Tibial artery (tissue), 4 donors: ENCODE results near the gene SEZ6.
"Not testable (repeated sequence)": the region's sequence is repeated elsewhere in the genome, so short reads cannot be mapped to it uniquely, and the experiment has no call there.

Experiments used
- DNase-seq, 2 donors: peaks; one replicate each; pipeline ENCODE4 v3.0.0-alpha.2; 2019
- H3K27ac ChIP-seq, 2 donors: fragments of 200-600 bp; sonication (generic) in 1 of 2; 1 replicate in 1 of 2; 2 replicates in 1 of 2; pipeline ENCODE4 v1.5.1; 2018 to 2019; ENCODE audit warnings: mild to moderate bottlenecking in 1 of 2
- H3K27me3 ChIP-seq, 2 donors: fragments of 200-600 bp; sonication (generic) in 1 of 2; one replicate each; pipeline versions ENCODE4 v1.5.1 to v1.6.0; 2016 to 2019
- H3K36me3 ChIP-seq, 3 donors: fragments of 200-600 bp; sonication (generic) in 2 of 3; one replicate each; pipeline ENCODE4 v1.5.1; 2016 to 2019; ENCODE audit warnings: mild to moderate bottlenecking in 2 of 3
- H3K4me1 ChIP-seq, 4 donors: fragments of 200-600 bp; sonication (generic) in 2 of 4; 1 replicate in 3 of 4; 2 replicates in 1 of 4; pipeline ENCODE4 v1.5.1; 2016 to 2019
- H3K4me3 ChIP-seq, 2 donors: fragments of 200-600 bp; sonication (generic) in 1 of 2; 1 replicate in 1 of 2; 2 replicates in 1 of 2; pipeline ENCODE4 v1.5.1; 2018 to 2019; ENCODE audit warnings: mild to moderate bottlenecking in 2 of 2
- H3K9me3 ChIP-seq, 3 donors: fragments of 200-600 bp; sonication (generic) in 1 of 3; one replicate each; pipeline ENCODE4 v1.5.1; 2016 to 2019
- intact Hi-C: fragments of 100-400 bp; cut with DNase I; formaldehyde crosslinking; loops from one replicate; pipeline ENCODE4 v1.15.0; 2023; ENCODE audit warnings: low total_unique reads
- TF ChIP-seq, protein P1 (sequence below), 2 experiments: fragments of 200-600 bp in 1 of 2; fragments of 450-650 bp in 1 of 2; IDR thresholded peaks; one replicate each; pipeline ENCODE4 v1.5.1; 2017 to 2019; ENCODE audit warnings: antibody characterized with exemption in 2 of 2, mild to moderate bottlenecking in 1 of 2, moderate library complexity in 1 of 2

SEZ6 gene

DNA sequence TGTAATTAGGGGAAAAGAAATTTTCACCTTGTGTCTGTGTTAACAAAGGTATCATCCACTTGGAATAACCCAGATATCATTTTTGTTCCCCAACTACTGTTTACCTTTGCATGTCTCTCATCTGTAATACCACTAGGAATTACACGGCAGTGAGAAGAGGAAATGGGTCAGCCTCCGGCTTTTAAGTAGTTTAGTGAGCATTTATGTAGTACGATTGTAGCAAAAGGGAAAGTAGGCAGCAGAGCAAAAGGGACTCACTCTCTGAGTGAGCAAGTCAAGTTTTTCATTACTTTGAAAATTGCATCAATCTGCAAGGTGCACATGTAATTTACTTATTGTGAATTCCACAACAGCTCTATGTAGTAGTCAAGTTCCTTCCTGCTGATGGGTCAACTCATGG lies 65.7 kb downstream of the SEZ6 start:
- no peaks in the 10 kb centered on the region for H3K9me3 ChIP-seq
- intact Hi-C loops = no loop called here
- no peak for DNase-seq
- no peaks in the 10 kb centered on the region for H3K36me3 ChIP-seq
- H3K27me3 ChIP-seq = no peaks in the 10 kb centered on the region
- TF ChIP-seq, protein P1, sequence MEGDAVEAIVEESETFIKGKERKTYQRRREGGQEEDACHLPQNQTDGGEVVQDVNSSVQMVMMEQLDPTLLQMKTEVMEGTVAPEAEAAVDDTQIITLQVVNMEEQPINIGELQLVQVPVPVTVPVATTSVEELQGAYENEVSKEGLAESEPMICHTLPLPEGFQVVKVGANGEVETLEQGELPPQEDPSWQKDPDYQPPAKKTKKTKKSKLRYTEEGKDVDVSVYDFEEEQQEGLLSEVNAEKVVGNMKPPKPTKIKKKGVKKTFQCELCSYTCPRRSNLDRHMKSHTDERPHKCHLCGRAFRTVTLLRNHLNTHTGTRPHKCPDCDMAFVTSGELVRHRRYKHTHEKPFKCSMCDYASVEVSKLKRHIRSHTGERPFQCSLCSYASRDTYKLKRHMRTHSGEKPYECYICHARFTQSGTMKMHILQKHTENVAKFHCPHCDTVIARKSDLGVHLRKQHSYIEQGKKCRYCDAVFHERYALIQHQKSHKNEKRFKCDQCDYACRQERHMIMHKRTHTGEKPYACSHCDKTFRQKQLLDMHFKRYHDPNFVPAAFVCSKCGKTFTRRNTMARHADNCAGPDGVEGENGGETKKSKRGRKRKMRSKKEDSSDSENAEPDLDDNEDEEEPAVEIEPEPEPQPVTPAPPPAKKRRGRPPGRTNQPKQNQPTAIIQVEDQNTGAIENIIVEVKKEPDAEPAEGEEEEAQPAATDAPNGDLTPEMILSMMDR (IDR thresholded peaks at IDR 0.05) = no peak
- H3K4me1 ChIP-seq = peaks cover 0 to 83% (median 44%) of the 10 kb centered on the region in 4 donors
- H3K27ac ChIP-seq = no peak overlapping the region
- no peak overlapping the region for H3K4me3 ChIP-seq

DNA sequence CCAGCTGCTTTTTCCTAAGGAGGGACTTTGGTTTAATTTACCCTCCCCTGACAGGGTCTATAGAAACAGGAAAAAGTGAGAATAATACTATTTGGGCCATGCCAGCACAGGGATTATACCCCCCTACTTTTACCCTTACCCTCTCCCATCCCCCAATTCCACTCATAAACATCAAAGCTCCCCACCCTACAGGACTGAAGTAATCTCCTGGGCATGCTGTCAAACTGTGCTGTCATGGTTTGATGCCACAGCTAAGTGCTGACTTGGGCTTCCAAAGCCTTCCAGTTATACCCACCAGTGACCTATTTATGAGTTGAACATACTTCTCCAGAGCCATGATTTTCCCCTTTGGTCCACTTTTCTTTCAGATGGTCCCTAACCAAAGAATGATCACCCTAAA lies 67.3 kb downstream of the SEZ6 start:
- no peak overlapping the region for H3K27ac ChIP-seq
- H3K4me1 ChIP-seq = peaks cover 0 to 71% (median 38%) of the 10 kb centered on the region in 4 donors
- H3K27me3 ChIP-seq = no peaks in the 10 kb centered on the region
- no peak overlapping the region for H3K4me3 ChIP-seq
- intact Hi-C loops = no loop called here
- DNase-seq = no peak
- H3K9me3 ChIP-seq = no peaks in the 10 kb centered on the region
- H3K36me3 ChIP-seq = no peaks in the 10 kb centered on the region
- TF ChIP-seq, protein P1 (IDR thresholded peaks at IDR 0.05) = no peak

DNA sequence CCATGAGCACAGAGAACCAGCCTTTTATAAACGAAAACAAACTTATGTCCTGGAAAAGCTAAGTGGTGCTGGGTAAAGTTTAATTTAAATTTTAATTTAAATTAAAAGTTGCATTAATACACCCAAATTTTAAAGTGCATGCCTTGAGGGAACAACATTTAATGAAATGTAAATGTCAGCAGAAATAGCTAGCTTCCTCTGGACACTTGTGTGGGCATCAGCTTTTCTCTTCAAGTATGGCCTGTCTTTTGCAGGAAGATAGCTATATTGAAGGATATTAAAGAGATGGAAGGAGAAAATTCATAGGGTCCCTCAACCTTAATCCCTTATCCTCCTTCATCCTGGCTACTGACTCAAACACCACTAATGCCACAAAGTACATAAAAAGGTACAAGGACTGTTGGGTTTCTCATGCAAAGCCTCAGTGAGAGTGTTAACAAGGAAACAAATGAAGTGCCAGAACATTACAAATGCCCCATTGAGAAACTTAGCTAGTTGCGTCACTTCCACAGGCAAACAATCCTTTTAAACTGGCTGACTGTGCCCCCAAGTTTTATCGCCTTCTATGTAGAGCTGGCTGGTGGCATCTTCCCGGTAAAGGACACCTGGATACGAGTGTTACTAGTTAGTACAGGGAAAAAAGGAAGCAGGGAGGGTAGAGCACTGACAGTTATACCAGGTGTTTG lies 68.6 kb downstream of the SEZ6 start:
- TF ChIP-seq, protein P1 (IDR thresholded peaks at IDR 0.05) = no peak
- DNase-seq = no peak
- Histone ChIP-seq H3K36me3 (no peaks in the 10 kb centered on the region), H3K27me3 (no peaks in the 10 kb centered on the region), H3K4me3 (no peak overlapping the region), H3K27ac (no peak overlapping the region), H3K9me3 (no peaks in the 10 kb centered on the region), H3K4me1 (peaks cover 0 to 78% (median 38%) of the 10 kb centered on the region in 4 donors)
- intact Hi-C loops = no loop called here

DNA sequence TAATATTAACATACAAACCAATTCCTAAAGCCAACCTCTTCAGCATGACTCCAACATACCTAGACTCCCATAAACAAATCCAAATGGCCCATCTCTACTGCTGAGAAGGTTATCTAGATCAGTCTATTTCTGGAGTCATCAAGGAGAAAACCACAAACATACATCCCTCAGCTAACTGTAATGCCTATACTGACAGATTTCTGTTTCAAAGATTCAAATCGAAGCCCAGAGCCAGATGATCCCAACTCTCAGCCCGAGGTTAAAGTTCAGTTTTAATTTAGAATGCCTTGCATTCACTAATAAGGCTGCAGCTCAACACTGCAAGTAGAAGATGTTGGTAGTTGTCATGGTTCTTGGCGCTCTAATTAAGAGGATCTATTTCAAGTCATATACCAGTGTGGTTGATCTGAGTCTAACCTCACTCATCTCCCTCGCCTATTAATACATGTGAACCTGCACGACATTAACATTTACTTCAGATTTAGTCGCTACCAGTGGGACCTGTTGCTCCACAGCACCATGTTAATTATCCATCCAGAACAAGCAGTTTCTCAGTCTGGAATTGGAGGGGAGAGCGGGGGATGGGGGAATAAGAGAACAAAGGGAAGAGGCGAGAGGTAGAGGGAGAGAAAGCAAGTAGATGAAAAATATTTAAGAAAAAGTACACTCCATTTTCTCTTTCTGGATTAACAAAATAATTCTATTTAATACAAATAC lies 69.9 kb downstream of the SEZ6 start:
- no peaks in the 10 kb centered on the region for H3K9me3 ChIP-seq
- H3K4me1 ChIP-seq = peaks cover 0 to 67% (median 36%) of the 10 kb centered on the region in 4 donors
- no peak overlapping the region for H3K27ac ChIP-seq
- no peak for DNase-seq
- intact Hi-C loops = no loop called here
- TF ChIP-seq, protein P1 (IDR thresholded peaks at IDR 0.05) = no peak
- H3K4me3 ChIP-seq = no peak overlapping the region
- no peaks in the 10 kb centered on the region for H3K27me3 ChIP-seq
- H3K36me3 ChIP-seq = no peaks in the 10 kb centered on the region

DNA sequence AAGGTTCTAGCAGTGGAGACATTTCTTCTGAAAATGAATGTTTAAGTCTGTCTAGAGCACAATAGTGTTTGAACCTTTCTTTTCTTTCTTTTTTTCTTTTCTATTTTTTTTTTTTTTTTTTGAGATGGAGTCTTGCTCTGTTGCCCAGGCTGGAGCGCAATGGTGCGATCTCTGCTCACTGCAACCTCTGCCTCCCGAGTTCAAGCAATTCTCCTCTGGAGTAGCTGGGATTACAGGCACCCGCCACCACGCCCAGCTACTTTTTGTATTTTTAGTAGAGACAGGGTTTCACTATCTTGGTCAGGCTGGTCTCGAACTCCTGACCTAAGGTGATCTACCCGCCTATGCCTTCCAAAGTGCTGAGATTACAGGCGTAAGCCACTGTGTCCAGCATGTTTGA lies 71.3 kb downstream of the SEZ6 start:
- DNase-seq, H3K4me3 ChIP-seq, H3K27me3 ChIP-seq, H3K9me3 ChIP-seq, H3K27ac ChIP-seq, intact Hi-C loops, H3K36me3 ChIP-seq: not testable (repeated sequence)
- H3K4me1 ChIP-seq = peaks cover 0 to 58% (median 31%) of the 10 kb centered on the region in 4 donors

DNA sequence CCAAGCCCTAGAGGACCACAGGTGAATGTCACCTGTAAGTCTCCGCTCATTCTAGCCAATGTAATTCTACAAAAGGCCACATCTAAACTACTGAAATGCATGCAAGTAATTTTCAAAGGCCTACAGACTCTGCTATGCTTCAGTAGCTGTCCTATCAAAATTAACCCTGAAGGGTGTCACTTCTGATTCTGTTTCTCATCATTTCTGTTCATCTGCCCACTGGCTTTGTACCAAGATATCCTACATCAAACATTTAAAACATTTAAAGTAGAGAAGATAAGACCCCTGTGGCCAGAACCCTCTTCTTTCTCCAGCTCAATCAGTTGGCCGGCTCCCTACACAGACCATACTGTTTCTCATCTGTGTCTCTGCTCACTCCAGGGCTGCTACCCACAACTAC lies 76.0 kb downstream of the SEZ6 start:
- H3K4me1 ChIP-seq = peaks cover 0 to 21% (median 7%) of the 10 kb centered on the region in 4 donors
- intact Hi-C loops = no loop called here
- TF ChIP-seq, protein P1 (IDR thresholded peaks at IDR 0.05) = no peak
- no peaks in the 10 kb centered on the region for H3K27me3 ChIP-seq
- H3K27ac ChIP-seq = no peak overlapping the region
- H3K4me3 ChIP-seq = no peak overlapping the region
- DNase-seq = no peak
- H3K36me3 ChIP-seq = peaks cover 0 to 16% (median 10%) of the 10 kb centered on the region in 3 donors
- H3K9me3 ChIP-seq = peaks cover 0 to 5% (median 0%) of the 10 kb centered on the region in 3 donors
